Transverse colon (tissue), 4 donors: Measurements from ENCODE around the gene MMD2. TPM values are rescaled to one million over a fixed set of nuclear protein-coding genes. Genes with fewer than 3 reads are reported as not detected.

Source experiments
- DNase-seq: peaks from one replicate; pipeline ENCODE4 v3.0.0-alpha.2; 2019
- H3K27ac ChIP-seq, 4 donors: fragments of 200-600 bp; sonication (generic); 2 replicates each; pipeline ENCODE4 v1.5.1; 2016 to 2018; ENCODE audit warnings: inconsistent platforms in 4 of 4
- H3K27me3 ChIP-seq: fragments of 200-600 bp; sonication (generic); 2 replicates; pipeline ENCODE4 v1.5.1; 2017; ENCODE audit warnings: inconsistent platforms
- H3K36me3 ChIP-seq, 4 donors: fragments of 200-600 bp; sonication (generic); 2 replicates each; pipeline ENCODE4 v1.5.1; 2017 to 2019; ENCODE audit warnings: inconsistent platforms in 4 of 4
- H3K4me1 ChIP-seq, 4 donors: fragments of 200-600 bp; sonication (generic); 2 replicates each; pipeline ENCODE4 v1.5.1; 2017 to 2020; ENCODE audit warnings: inconsistent platforms in 4 of 4
- H3K4me3 ChIP-seq, 4 donors: fragments of 200-600 bp; sonication (generic); 1 replicate in 1 of 4; 2 replicates in 3 of 4; pipeline versions ENCODE4 v1.5.1 to v1.6.1; 2017 to 2019; ENCODE audit warnings: inconsistent platforms in 4 of 4
- H3K9me3 ChIP-seq, 2 donors: fragments of 200-600 bp; sonication (generic); 2 replicates each; pipeline ENCODE4 v1.5.1; 2017 to 2019; ENCODE audit warnings: inconsistent platforms in 2 of 2
- CTCF ChIP-seq, 5 experiments: fragments of 200-600 bp in 3 of 5; fragments of 450-650 bp in 2 of 5; sonication (generic) in 3 of 5; IDR thresholded peaks; 1 replicate in 2 of 5; 2 replicates in 3 of 5; pipeline ENCODE4 v1.5.1; 2016 to 2017; ENCODE audit warnings: antibody characterized with exemption in 5 of 5, inconsistent platforms in 3 of 5, mild to moderate bottlenecking in 2 of 5, moderate library complexity in 1 of 5
- EP300 ChIP-seq: sonication (generic); formaldehyde crosslinking; IDR thresholded peaks from one replicate; pipeline ENCODE4 v1.6.1; 2017; ENCODE audit warnings: antibody characterized with exemption, low read depth
- POLR2A ChIP-seq: fragments of 450-650 bp; IDR thresholded peaks from one replicate; pipeline ENCODE4 v1.6.1; 2016; ENCODE audit warnings: antibody characterized with exemption, mild to moderate bottlenecking, moderate library complexity
- POLR2AphosphoS5 ChIP-seq, 3 donors: sonication (generic); formaldehyde crosslinking; IDR thresholded peaks; one replicate each; pipeline ENCODE4 v1.6.1; 2016; ENCODE audit warnings: antibody characterized with exemption in 3 of 3
- WGBS, 2 donors: methylation state at CpG; one replicate each; pipeline ENCODE4 v1.1.5; 2018; ENCODE audit warnings: low coverage in 1 of 2; 5-methylcytosine and 5-hydroxymethylcytosine counted together
- in situ Hi-C, 4 donors: fragments of 200-750 bp; cut with MboI; loops; one replicate each; pipeline versions ENCODE4 v1.15.0 to v1.15.1; 2017; ENCODE audit warnings: low sequenced_read_pairs in 3 of 4, low pct_ligation_motif_present in 1 of 4, low pct_unique_long_range_greater_than_20kb in 1 of 4
- intact Hi-C: fragments of 100-400 bp; cut with DNase I; formaldehyde crosslinking; loops from one replicate; pipeline ENCODE4 v1.15.1; 2023; ENCODE audit warnings: low total_unique reads
- total RNA-seq, 4 donors: library from RNA; depleted of rRNA; stranded (reverse); fragments of >200 nt; gene quantifications; one replicate each; pipeline ENCODE4 v1.1.0, GENCODE V29; 2016

The MMD2 gene
- total RNA-seq, 4 donors from 2014 or later: not detected

GRCh38 chr7:4957847-4958476 lies 1.0 kb downstream of the MMD2 start:
- intact Hi-C loops (no loop called here), in situ Hi-C loops (no loop called here)
- no peak overlapping the region for H3K4me3 ChIP-seq
- no peaks in the 10 kb centered on the region for H3K9me3 ChIP-seq
- WGBS, 2 donors: 26% methylated on average over 13 of the region's 13 CpGs; no CpG with 5 or more reads in 1 of the 2 donors
- peaks cover 70% of the 10 kb centered on the region for H3K27me3 ChIP-seq
- peaks cover 0 to 12% (median 9%) of the 10 kb centered on the region in 4 donors for H3K4me1 ChIP-seq
- no peak for DNase-seq
- H3K27ac ChIP-seq: no peak overlapping the region
- TF ChIP-seq EP300: no peak
- TF ChIP-seq POLR2A: no peak
- no peak for TF ChIP-seq CTCF (IDR thresholded peaks at IDR 0.05)
- TF ChIP-seq POLR2AphosphoS5 (IDR thresholded peaks at IDR 0.05): no peak
- no peaks in the 10 kb centered on the region for H3K36me3 ChIP-seq

DNA sequence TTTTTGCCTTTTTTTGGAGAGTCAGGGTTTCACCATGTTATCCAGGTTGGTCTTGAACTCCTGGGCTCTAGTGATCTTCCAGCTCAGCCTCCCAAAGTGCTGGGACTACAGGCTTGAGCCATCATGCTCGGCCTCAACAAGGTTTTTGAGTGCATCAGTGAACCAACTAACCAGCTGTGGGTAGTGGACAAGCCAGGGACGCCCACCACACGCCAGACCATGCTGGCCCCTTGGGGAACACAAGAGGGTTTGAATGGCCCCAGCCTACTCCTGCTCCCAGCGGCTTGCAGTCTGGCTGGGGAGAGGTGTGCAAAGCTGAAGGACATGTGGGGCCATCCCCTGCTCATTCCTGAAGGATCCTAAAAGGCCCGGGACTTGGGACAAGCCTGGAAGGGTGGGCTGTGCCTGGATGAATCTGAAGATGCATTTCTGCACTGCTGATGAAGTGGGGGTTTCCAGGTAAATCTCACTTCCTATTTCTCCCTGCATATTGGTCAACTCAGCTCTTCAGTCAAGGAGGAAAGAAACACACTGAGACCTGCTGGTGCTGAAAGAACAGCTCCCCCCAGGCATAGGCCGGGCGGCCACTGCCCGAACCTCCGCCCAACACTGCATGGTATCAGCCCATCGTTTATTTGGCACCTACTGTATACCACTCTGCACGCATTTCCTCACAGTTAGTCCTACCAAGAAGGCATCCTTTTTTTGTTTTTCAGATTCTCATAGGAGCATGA lies 6.9 kb downstream of the MMD2 start:
- H3K4me1 ChIP-seq: no peaks in the 10 kb centered on the region
- H3K4me3 ChIP-seq: no peak overlapping the region
- intact Hi-C loops (no loop called here), in situ Hi-C loops (no loop called here)
- TF ChIP-seq EP300: no peak
- no peak for TF ChIP-seq POLR2A
- no peak for TF ChIP-seq POLR2AphosphoS5 (IDR thresholded peaks at IDR 0.05)
- TF ChIP-seq CTCF (IDR thresholded peaks at IDR 0.05): no peak
- H3K9me3 ChIP-seq: no peaks in the 10 kb centered on the region
- WGBS, 2 donors: 29 to 36% methylated on average over 6 to 11 of the region's 11 CpGs
- peaks cover 29% of the 10 kb centered on the region for H3K27me3 ChIP-seq
- no peaks in the 10 kb centered on the region for H3K36me3 ChIP-seq
- H3K27ac ChIP-seq: no peak overlapping the region
- DNase-seq: no peak

DNA sequence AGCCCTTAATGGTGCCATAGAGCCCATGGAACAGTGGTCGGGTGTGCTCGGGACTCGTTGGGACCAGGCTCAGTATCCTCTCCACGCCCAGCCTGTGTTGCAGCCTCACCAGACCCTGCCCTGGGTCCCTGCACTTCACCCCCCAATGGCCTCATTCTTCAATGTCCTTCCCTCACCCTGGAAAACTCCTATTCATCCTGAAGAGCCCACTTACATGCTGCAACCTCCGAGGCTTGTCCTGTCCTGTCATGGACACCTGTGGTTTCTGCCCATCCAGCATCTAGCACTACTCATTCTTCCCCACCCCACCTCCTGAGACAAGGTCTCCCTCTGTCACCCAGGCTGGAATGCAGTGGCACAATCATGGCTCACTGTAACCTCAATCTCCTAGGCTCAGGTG lies 7.7 kb downstream of the MMD2 start:
- Histone ChIP-seq H3K27ac (no peak overlapping the region), H3K4me1 (no peaks in the 10 kb centered on the region), H3K36me3 (no peaks in the 10 kb centered on the region), H3K9me3 (no peaks in the 10 kb centered on the region), H3K4me3 (no peak overlapping the region), H3K27me3 (peaks cover 23% of the 10 kb centered on the region)
- 54 to 70% methylated on average over 5 of the region's 5 CpGs for WGBS, 2 donors
- no peak for DNase-seq
- TF ChIP-seq CTCF (IDR thresholded peaks at IDR 0.05): no peak
- no peak for TF ChIP-seq POLR2AphosphoS5 (IDR thresholded peaks at IDR 0.05)
- no peak for TF ChIP-seq POLR2A
- TF ChIP-seq EP300: no peak
- in situ Hi-C loops: no loop called here
- intact Hi-C loops: no loop called here

DNA sequence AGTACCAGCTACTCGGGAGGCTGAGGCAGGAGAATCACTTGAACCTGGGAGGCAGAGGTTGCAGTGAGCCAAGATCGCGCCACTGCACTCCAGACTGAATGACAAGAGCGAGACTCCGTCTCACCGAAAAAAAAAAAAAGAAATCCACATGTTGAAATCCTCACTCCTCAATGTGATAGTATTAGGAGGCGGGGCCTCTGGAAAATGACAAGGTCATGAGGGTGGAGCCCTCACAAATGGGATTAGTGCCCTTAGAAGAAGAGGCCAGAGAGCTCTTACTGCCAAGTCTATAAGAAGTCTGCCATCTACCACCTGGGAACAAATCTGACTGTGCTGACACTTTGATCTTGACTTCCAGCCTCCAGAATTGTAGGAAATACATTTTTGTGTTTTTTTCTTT lies 10.6 kb downstream of the MMD2 start:
- no peak overlapping the region for H3K4me3 ChIP-seq
- 90 to 94% methylated on average over 5 to 7 of the region's 7 CpGs for WGBS, 2 donors
- H3K27me3 ChIP-seq: peaks cover under 1% of the 10 kb centered on the region
- H3K27ac ChIP-seq: no peak overlapping the region
- TF ChIP-seq EP300 (no peak), CTCF (IDR thresholded peaks at IDR 0.05) (no peak), POLR2AphosphoS5 (IDR thresholded peaks at IDR 0.05) (no peak), POLR2A (no peak)
- in situ Hi-C loops (no loop called here), intact Hi-C loops (no loop called here)
- no peaks in the 10 kb centered on the region for H3K4me1 ChIP-seq
- no peaks in the 10 kb centered on the region for H3K36me3 ChIP-seq
- no peak for DNase-seq
- H3K9me3 ChIP-seq: no peaks in the 10 kb centered on the region
